ENCODE results near the gene MAPKAPK3.

- TF ChIP-seq, protein P1, sequence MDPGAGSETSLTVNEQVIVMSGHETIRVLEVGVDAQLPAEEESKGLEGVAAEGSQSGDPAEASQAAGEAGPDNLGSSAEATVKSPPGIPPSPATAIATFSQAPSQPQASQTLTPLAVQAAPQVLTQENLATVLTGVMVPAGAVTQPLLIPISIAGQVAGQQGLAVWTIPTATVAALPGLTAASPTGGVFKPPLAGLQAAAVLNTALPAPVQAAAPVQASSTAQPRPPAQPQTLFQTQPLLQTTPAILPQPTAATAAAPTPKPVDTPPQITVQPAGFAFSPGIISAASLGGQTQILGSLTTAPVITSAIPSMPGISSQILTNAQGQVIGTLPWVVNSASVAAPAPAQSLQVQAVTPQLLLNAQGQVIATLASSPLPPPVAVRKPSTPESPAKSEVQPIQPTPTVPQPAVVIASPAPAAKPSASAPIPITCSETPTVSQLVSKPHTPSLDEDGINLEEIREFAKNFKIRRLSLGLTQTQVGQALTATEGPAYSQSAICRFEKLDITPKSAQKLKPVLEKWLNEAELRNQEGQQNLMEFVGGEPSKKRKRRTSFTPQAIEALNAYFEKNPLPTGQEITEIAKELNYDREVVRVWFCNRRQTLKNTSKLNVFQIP (CRISPR knock-in tag; IDR thresholded peaks at IDR 0.05; ENCODE audit: borderline replicate concordance, low read depth) = no peak
- TF ChIP-seq ZNF70 (CRISPR knock-in tag; IDR thresholded peaks at IDR 0.05) (no peak), CSDC2 (CRISPR knock-in tag; IDR thresholded peaks at IDR 0.05) (no peak), RARB (CRISPR knock-in tag; IDR thresholded peaks at IDR 0.05) (no peak), ARNTL (CRISPR knock-in tag; IDR thresholded peaks at IDR 0.05; ENCODE audit: borderline replicate concordance, low read depth) (no peak), TCF4 (CRISPR knock-in tag; IDR thresholded peaks at IDR 0.05; ENCODE audit: borderline replicate concordance) (no peak)
- TF ChIP-seq, protein P2, sequence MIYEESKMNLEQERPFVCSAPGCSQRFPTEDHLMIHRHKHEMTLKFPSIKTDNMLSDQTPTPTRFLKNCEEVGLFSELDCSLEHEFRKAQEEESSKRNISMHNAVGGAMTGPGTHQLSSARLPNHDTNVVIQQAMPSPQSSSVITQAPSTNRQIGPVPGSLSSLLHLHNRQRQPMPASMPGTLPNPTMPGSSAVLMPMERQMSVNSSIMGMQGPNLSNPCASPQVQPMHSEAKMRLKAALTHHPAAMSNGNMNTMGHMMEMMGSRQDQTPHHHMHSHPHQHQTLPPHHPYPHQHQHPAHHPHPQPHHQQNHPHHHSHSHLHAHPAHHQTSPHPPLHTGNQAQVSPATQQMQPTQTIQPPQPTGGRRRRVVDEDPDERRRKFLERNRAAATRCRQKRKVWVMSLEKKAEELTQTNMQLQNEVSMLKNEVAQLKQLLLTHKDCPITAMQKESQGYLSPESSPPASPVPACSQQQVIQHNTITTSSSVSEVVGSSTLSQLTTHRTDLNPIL (CRISPR knock-in tag; IDR thresholded peaks at IDR 0.05; ENCODE audit: low read depth) = no peak
Measured at GRCh38 chr3:50571486-50571885, 45.5 kb upstream of the MAPKAPK3 start.
